Astrocyte (in vitro differentiated cells and primary cell): ENCODE results near the gene ZMAT3. TPM values are rescaled to one million over a fixed set of nuclear protein-coding genes. Genes with fewer than 3 reads are reported as not detected.
A peak's percentile ranks its signal among the peaks of the same experiment; 100 is the strongest.

Experiments
- DNase-seq: peaks from one replicate; pipeline ENCODE4 v3.0.0-alpha.2; 2010; ENCODE audit warnings: low read depth
- FAIRE-seq: peaks from 2 replicates; lab custom pipeline; 2011; peaks lifted over from hg19 to GRCh38; lab: Jason Lieb, UNC
- H2AFZ ChIP-seq: 2 replicates; pipeline ENCODE4 v1.6.0; 2012; ENCODE audit warnings: low read depth, low read length, inconsistent platforms
- H3K27ac ChIP-seq: 2 replicates; pipeline ENCODE4 v1.5.1; 2011; ENCODE audit warnings: low read depth, low read length, inconsistent platforms
- H3K27me3 ChIP-seq: 2 replicates; pipeline ENCODE4 v1.6.0; 2011; ENCODE audit warnings: low read length, inconsistent platforms; ENCODE audit not compliant: insufficient read depth
- H3K36me3 ChIP-seq: 2 replicates; pipeline ENCODE4 v1.5.1; 2011; ENCODE audit warnings: low read length, inconsistent platforms; ENCODE audit not compliant: insufficient read depth
- H3K4me1 ChIP-seq: 2 replicates; pipeline ENCODE4 v1.5.1; 2011; ENCODE audit warnings: low read length, inconsistent platforms; ENCODE audit not compliant: insufficient read depth
- H3K4me2 ChIP-seq: 2 replicates; pipeline ENCODE4 v1.6.0; 2012; ENCODE audit warnings: low read length, inconsistent platforms
- H3K4me3 ChIP-seq: 2 replicates; pipeline ENCODE4 v1.5.1; 2011; ENCODE audit warnings: low read depth, mild to moderate bottlenecking, low read length, inconsistent platforms; ENCODE audit not compliant: insufficient read depth
- H3K79me2 ChIP-seq: 2 replicates; pipeline ENCODE4 v1.6.0; 2012; ENCODE audit warnings: mild to moderate bottlenecking, low read length, inconsistent platforms; ENCODE audit not compliant: insufficient read depth
- H3K9ac ChIP-seq: 2 replicates; pipeline ENCODE4 v1.6.0; 2012; ENCODE audit warnings: mild to moderate bottlenecking, low read length, inconsistent platforms
- H3K9me3 ChIP-seq: 2 replicates; pipeline ENCODE4 v1.5.1; 2012; ENCODE audit warnings: low read depth, mild to moderate bottlenecking, low read length, inconsistent platforms; ENCODE audit not compliant: insufficient read depth
- H4K20me1 ChIP-seq: 2 replicates; pipeline ENCODE4 v1.6.0; 2012; ENCODE audit warnings: low read length, inconsistent platforms; ENCODE audit not compliant: insufficient read depth
- H3K27ac Mint-ChIP-seq: one replicate; pipeline ENCODE4 v1.8.0; 2021; ENCODE audit warnings: mild to moderate bottlenecking, mixed read lengths; ENCODE audit not compliant: unreplicated experiment
- H3K27me3 Mint-ChIP-seq: one replicate; pipeline ENCODE4 v1.8.0; 2021; ENCODE audit warnings: low read depth, mixed read lengths; ENCODE audit not compliant: unreplicated experiment
- H3K36me3 Mint-ChIP-seq: one replicate; pipeline ENCODE4 v1.8.0; 2021; ENCODE audit warnings: low read depth, mixed read lengths; ENCODE audit not compliant: unreplicated experiment
- H3K4me1 Mint-ChIP-seq: one replicate; pipeline ENCODE4 v1.8.0; 2021; ENCODE audit warnings: low read depth, mixed read lengths; ENCODE audit not compliant: unreplicated experiment
- H3K4me3 Mint-ChIP-seq: one replicate; pipeline ENCODE4 v1.8.0; 2021; ENCODE audit warnings: mild to moderate bottlenecking, moderate library complexity, mixed read lengths; ENCODE audit not compliant: unreplicated experiment
- H3K9me3 Mint-ChIP-seq: one replicate; pipeline ENCODE4 v1.8.0; 2021; ENCODE audit warnings: mild to moderate bottlenecking, mixed read lengths; ENCODE audit not compliant: unreplicated experiment
- EZH2 ChIP-seq: IDR thresholded peaks from 2 replicates; pipeline ENCODE4 v1.6.1; 2012; ENCODE audit warnings: mild to moderate bottlenecking, low read length, inconsistent platforms; ENCODE audit not compliant: insufficient read depth
- total RNA-seq: library from RNA; stranded (reverse); gene quantifications from 2 replicates; pipeline ENCODE4 v1.2.1, GENCODE V29; 2021
- TF ChIP-seq, protein P1 (sequence below): IDR thresholded peaks from 2 replicates; pipeline ENCODE4 v1.5.1; 2011; ENCODE audit warnings: low read depth, mild to moderate bottlenecking, inconsistent platforms, low read length, moderate library complexity; ENCODE audit not compliant: insufficient read depth

ZMAT3 gene
- total RNA-seq, 1 donor from 2014 or later, result 89.6 TPM

DNA sequence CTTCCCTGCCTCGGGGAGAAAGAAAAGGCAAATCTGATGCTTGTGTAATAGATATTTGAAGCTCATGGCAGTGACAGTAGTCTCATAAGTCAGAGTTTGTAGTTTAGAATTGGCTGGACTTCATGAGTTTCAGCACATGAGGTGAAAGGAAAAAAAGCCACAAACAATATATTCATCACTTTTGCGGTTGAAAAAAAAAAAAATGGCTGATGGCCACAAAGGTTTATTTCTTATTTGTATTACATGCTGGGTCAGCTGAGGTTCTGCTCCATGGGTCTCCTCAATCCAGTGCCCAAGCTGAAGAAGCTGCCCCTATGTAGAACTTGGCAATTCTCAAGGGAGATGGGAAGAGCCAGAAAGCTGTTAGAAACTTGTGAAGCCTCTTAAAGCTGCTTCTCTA is 2.2 kb upstream of the ZMAT3 start:
- no peak overlapping the region for H3K4me3 ChIP-seq
- no peaks in the 10 kb centered on the region for H4K20me1 ChIP-seq
- Mint-ChIP-seq H3K27me3 (no peaks in the 10 kb centered on the region), H3K4me1 (peaks cover 6% of the 10 kb centered on the region), H3K36me3 (no peaks in the 10 kb centered on the region), H3K4me3 (peak overlapping the region; percentile 12), H3K27ac (no peak overlapping the region), H3K9me3 (no peaks in the 10 kb centered on the region)
- H3K4me1 ChIP-seq, result peaks cover 5% of the 10 kb centered on the region
- TF ChIP-seq, protein P1, sequence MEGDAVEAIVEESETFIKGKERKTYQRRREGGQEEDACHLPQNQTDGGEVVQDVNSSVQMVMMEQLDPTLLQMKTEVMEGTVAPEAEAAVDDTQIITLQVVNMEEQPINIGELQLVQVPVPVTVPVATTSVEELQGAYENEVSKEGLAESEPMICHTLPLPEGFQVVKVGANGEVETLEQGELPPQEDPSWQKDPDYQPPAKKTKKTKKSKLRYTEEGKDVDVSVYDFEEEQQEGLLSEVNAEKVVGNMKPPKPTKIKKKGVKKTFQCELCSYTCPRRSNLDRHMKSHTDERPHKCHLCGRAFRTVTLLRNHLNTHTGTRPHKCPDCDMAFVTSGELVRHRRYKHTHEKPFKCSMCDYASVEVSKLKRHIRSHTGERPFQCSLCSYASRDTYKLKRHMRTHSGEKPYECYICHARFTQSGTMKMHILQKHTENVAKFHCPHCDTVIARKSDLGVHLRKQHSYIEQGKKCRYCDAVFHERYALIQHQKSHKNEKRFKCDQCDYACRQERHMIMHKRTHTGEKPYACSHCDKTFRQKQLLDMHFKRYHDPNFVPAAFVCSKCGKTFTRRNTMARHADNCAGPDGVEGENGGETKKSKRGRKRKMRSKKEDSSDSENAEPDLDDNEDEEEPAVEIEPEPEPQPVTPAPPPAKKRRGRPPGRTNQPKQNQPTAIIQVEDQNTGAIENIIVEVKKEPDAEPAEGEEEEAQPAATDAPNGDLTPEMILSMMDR, result no peak
- TF ChIP-seq EZH2, result no peak
- no peaks in the 10 kb centered on the region for H3K36me3 ChIP-seq
- FAIRE-seq (no peak), DNase-seq (no peak)
- H3K9me3 ChIP-seq, result no peaks in the 10 kb centered on the region
- no peak overlapping the region for H3K9ac ChIP-seq
- H3K79me2 ChIP-seq, result peaks cover 26% of the 10 kb centered on the region
- H3K4me2 ChIP-seq, result no peak overlapping the region
- H3K27ac ChIP-seq, result no peak overlapping the region
- H3K27me3 ChIP-seq, result no peaks in the 10 kb centered on the region
- no peak overlapping the region for H2AFZ ChIP-seq

GRCh38 chr3:179072100-179072438 is 460 bp upstream of the ZMAT3 start:
- Histone ChIP-seq H3K4me2 (peak overlapping the region; percentile 88), H4K20me1 (peaks cover 11% of the 10 kb centered on the region), H2AFZ (peak overlapping the region; percentile 95), H3K9me3 (no peaks in the 10 kb centered on the region), H3K36me3 (peaks cover 6% of the 10 kb centered on the region), H3K79me2 (peaks cover 44% of the 10 kb centered on the region), H3K4me1 (peaks cover 5% of the 10 kb centered on the region), H3K4me3 (peak overlapping the region; percentile 94), H3K27ac (peak overlapping the region; percentile 79), H3K27me3 (no peaks in the 10 kb centered on the region), H3K9ac (peak overlapping the region; percentile 86)
- Mint-ChIP-seq H3K36me3 (peaks cover 5% of the 10 kb centered on the region), H3K9me3 (no peaks in the 10 kb centered on the region), H3K27ac (peak overlapping the region; percentile 22), H3K4me1 (peaks cover 15% of the 10 kb centered on the region), H3K27me3 (no peaks in the 10 kb centered on the region), H3K4me3 (peak overlapping the region; percentile 77)
- peak; percentile 18 for DNase-seq
- no peak for TF ChIP-seq EZH2
- TF ChIP-seq, protein P1, result no peak
- FAIRE-seq, result no peak

- H3K9me3 ChIP-seq, result no peaks in the 10 kb centered on the region
- peaks cover 12% of the 10 kb centered on the region for H3K36me3 Mint-ChIP-seq
- H3K9me3 Mint-ChIP-seq, result no peaks in the 10 kb centered on the region
- H3K36me3 ChIP-seq, result peaks cover 16% of the 10 kb centered on the region
- peaks cover 5% of the 10 kb centered on the region for H3K4me1 ChIP-seq
- H2AFZ ChIP-seq, result peak overlapping the region; percentile 95
- H3K27me3 ChIP-seq, result no peaks in the 10 kb centered on the region
- FAIRE-seq (no peak), DNase-seq (no peak)
- TF ChIP-seq, protein P1, result no peak
- no peak for TF ChIP-seq EZH2
- peak overlapping the region; percentile 94 for H3K4me3 ChIP-seq
- H3K27ac Mint-ChIP-seq, result peak overlapping the region; percentile 92
- peak overlapping the region; percentile 86 for H3K9ac ChIP-seq
- H3K79me2 ChIP-seq, result peaks cover 55% of the 10 kb centered on the region
- no peaks in the 10 kb centered on the region for H3K27me3 Mint-ChIP-seq
- peak overlapping the region; percentile 88 for H3K4me2 ChIP-seq
- H3K4me1 Mint-ChIP-seq, result peaks cover 19% of the 10 kb centered on the region
- H4K20me1 ChIP-seq, result peaks cover 17% of the 10 kb centered on the region
- peak overlapping the region; percentile 79 for H3K27ac ChIP-seq
- peak overlapping the region; percentile 94 for H3K4me3 Mint-ChIP-seq
Measured at GRCh38 chr3:179071027-179071322, 634 bp downstream of the ZMAT3 start.
